Measurements from ENCODE around the gene MSRB3. TPM values are rescaled to one million over a fixed set of nuclear protein-coding genes. Genes with fewer than 3 reads are reported as not detected.

MSRB3 gene
- total and polyA plus RNA-seq, 10 of the 15 experiments (the other 5 are each of a cell fraction or from before 2014, with no cell fraction given) = 0.07 to 2.7 (median 1.3) TPM

GRCh38 chr12:65432651-65433050 lies 154.2 kb downstream of the MSRB3 start:
- intact Hi-C loops (cut with micrococcal nuclease; ENCODE audit: unreplicated experiment) (no loop called here), in situ Hi-C loops (cut with MboI) (no loop called here)
- WGBS (ENCODE audit: insufficient coverage, insufficient replicate concordance, low lambda C conversion rate, missing lambda C conversion rate) = 0% methylated on average over 1 of the region's 1 CpG
- POLR2A ChIA-PET = no interaction called here
- FAIRE-seq (no peak), DNase-seq (ENCODE audit: low read depth, low spot score) (no peak), ATAC-seq (no peak)
- H4K20me1 ChIP-seq (ENCODE audit: control insufficient read depth, insufficient read depth) = no peaks in the 10 kb centered on the region
- no TSS peak for BruUV-seq (replicated peaks)
- SMC1A ChIA-PET (ENCODE audit: uncharacterized antibody, unreplicated experiment) = interaction anchor here (0.7 kb wide), 3 partner anchors 59 to 1084 kb away, joined by 3 to 6 read pairs (median 3); no protein-coding TSS in a partner anchor
- no peaks in the 10 kb centered on the region for H3K27me3 ChIP-seq (replicated peaks in 1 of 2; ENCODE audit: control insufficient read depth in 2 of 2, insufficient read depth in 2 of 2, low read length in 1 of 2)
- H2AFZ ChIP-seq (ENCODE audit: control insufficient read depth, low read depth, low read length) = no peak overlapping the region
- H3K27ac ChIP-seq (ENCODE audit: control insufficient read depth, insufficient read depth) = no peak overlapping the region
- H3K79me2 ChIP-seq (ENCODE audit: control insufficient read depth, insufficient read depth, low read length) = no peaks in the 10 kb centered on the region
- no peak overlapping the region for H3K4me3 ChIP-seq
- H3K9me3 ChIP-seq (replicated peaks; ENCODE audit: control insufficient read depth, insufficient read depth, low read length) = no peaks in the 10 kb centered on the region
- no peaks in the 10 kb centered on the region for H3K36me3 ChIP-seq (ENCODE audit: control insufficient read depth in 2 of 2, insufficient read depth in 2 of 2, low read length in 1 of 2)
- CTCF ChIA-PET = interaction anchor here (0.6 kb wide), 1 partner anchor 96 kb away, joined by 5 read pairs; no protein-coding TSS in a partner anchor
- no peak overlapping the region for H3K9ac ChIP-seq (ENCODE audit: control insufficient read depth, insufficient read depth, low read length)
- no peaks in the 10 kb centered on the region for H3K4me1 ChIP-seq (ENCODE audit: control insufficient read depth, insufficient read depth, low read length)
- no peak overlapping the region for H3K4me2 ChIP-seq (ENCODE audit: control insufficient read depth, insufficient read depth)
- RAD21 ChIA-PET (ENCODE audit: unreplicated experiment) = no interaction called here
- TF ChIP-seq ATF2 (IDR thresholded peaks at IDR 0.05; ENCODE audit: low read length) (no peak), CREM (IDR thresholded peaks at IDR 0.05; ENCODE audit: low read depth) (no peak), FOXM1 (IDR thresholded peaks at IDR 0.05; ENCODE audit: low read depth, low read length) (no peak)
- TF ChIP-seq, protein P1, sequence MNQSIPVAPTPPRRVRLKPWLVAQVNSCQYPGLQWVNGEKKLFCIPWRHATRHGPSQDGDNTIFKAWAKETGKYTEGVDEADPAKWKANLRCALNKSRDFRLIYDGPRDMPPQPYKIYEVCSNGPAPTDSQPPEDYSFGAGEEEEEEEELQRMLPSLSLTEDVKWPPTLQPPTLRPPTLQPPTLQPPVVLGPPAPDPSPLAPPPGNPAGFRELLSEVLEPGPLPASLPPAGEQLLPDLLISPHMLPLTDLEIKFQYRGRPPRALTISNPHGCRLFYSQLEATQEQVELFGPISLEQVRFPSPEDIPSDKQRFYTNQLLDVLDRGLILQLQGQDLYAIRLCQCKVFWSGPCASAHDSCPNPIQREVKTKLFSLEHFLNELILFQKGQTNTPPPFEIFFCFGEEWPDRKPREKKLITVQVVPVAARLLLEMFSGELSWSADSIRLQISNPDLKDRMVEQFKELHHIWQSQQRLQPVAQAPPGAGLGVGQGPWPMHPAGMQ (IDR thresholded peaks at IDR 0.05; ENCODE audit: borderline replicate concordance) = no peak
- TF ChIP-seq, protein P2, sequence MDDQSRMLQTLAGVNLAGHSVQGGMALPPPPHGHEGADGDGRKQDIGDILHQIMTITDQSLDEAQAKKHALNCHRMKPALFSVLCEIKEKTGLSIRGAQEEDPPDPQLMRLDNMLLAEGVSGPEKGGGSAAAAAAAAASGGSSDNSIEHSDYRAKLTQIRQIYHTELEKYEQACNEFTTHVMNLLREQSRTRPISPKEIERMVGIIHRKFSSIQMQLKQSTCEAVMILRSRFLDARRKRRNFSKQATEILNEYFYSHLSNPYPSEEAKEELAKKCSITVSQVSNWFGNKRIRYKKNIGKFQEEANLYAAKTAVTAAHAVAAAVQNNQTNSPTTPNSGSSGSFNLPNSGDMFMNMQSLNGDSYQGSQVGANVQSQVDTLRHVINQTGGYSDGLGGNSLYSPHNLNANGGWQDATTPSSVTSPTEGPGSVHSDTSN (IDR thresholded peaks at IDR 0.05; ENCODE audit: insufficient replicate concordance, low read depth, low read length) = no peak

Measured in GM12878 (cell line).